HepG2 (cell line): ENCODE measurements around the gene TACO1. TPM values are rescaled to one million over a fixed set of nuclear protein-coding genes. Genes with fewer than 3 reads are reported as not detected.

Source experiments
- BATF2 ChIP-seq: sonication (generic); formaldehyde crosslinking; IDR thresholded peaks from 2 replicates; pipeline ENCODE4 v1.8.0; 2022; ENCODE audit warnings: mild to moderate bottlenecking, missing genetic modification reagents, moderate library complexity
- BRCA1 ChIP-seq: sonication (generic); formaldehyde crosslinking; IDR thresholded peaks from 2 replicates; pipeline ENCODE4 v1.4.0; 2020; ENCODE audit warnings: missing genetic modification reagents
- EHMT2 ChIP-seq: fragments of 200-600 bp; sonication (generic); IDR thresholded peaks from 2 replicates; pipeline ENCODE4 v1.7.0; 2017; ENCODE audit warnings: antibody characterized with exemption, low read depth, low read length, borderline replicate concordance
- HCFC1 ChIP-seq: fragments of 150-350 bp; IDR thresholded peaks from 2 replicates; pipeline ENCODE4 v1.6.1; 2014; ENCODE audit warnings: low read depth, low read length
- REL ChIP-seq: sonication (generic); formaldehyde crosslinking; conservative IDR thresholded peaks from 2 replicates; pipeline ENCODE4 v1.8.0; 2022; ENCODE audit warnings: mild to moderate bottlenecking, missing genetic modification reagents, moderate library complexity
- TFAP4 ChIP-seq: sonication (generic); IDR thresholded peaks from 2 replicates; pipeline ENCODE4 v1.6.1; 2016; ENCODE audit warnings: low read depth, borderline replicate concordance
- ZBTB49 ChIP-seq: sonication (generic); formaldehyde crosslinking; IDR thresholded peaks from 2 replicates; pipeline ENCODE4 v1.4.0; 2020; ENCODE audit warnings: missing genetic modification reagents, borderline replicate concordance
- ZNF432 ChIP-seq: sonication (generic); formaldehyde crosslinking; IDR thresholded peaks from 2 replicates; pipeline ENCODE4 v1.5.0; 2020; ENCODE audit warnings: missing genetic modification reagents, mild to moderate bottlenecking, borderline replicate concordance
- polyA plus RNA-seq, 8 experiments: library from polyadenylated mRNA; depleted of rRNA in 3 of 8; stranded (reverse) in 7 of 8; unstranded in 1 of 8; fragments of >200 nt; fragmentation: Illumina TruSeq in 4 of 8; extraction: Trizol in 4 of 8; gene quantifications; 2 replicates each; pipeline versions ENCODE4 v1.2.1 to v1.2.3, GENCODE V29; 2011 to 2016; ENCODE audit warnings: low read depth in 4 of 8, missing spikeins in 1 of 8, mixed read lengths in 1 of 8; ENCODE audit not compliant: insufficient read depth in 1 of 8
- total RNA-seq, 5 experiments: library from RNA; depleted of rRNA; stranded (reverse); fragments of >200 nt; fragmentation: Illumina TruSeq; extraction: Trizol; gene quantifications; 2 replicates each; pipeline ENCODE4 v1.2.3, GENCODE V29; 2016; ENCODE audit warnings: low read depth in 1 of 5

The TACO1 gene
- total and polyA plus RNA-seq, 2 of the 13 experiments (the other 11 are each of a cell fraction or from before 2014, with no cell fraction given), result 34.7 to 53.6 TPM

- TF ChIP-seq BATF2, result no peak
- TF ChIP-seq ZBTB49 (CRISPR knock-in tag), result no peak
- TF ChIP-seq TFAP4, result no peak
- no peak for TF ChIP-seq HCFC1
- no peak for TF ChIP-seq ZNF432 (CRISPR knock-in tag)
- no peak for TF ChIP-seq BRCA1 (CRISPR knock-in tag)
- TF ChIP-seq EHMT2, result no peak
- no peak for TF ChIP-seq REL (CRISPR knock-in tag)
- TF ChIP-seq, all 625 proteins: peak for 0
Measured at GRCh38 chr17:63598281-63598680, 2.4 kb upstream of the TACO1 start (continued).
